HG02642 (cell line): Measurements from ENCODE around the gene CTDNEP1.

Experiments
- ATAC-seq: cut with Tn5 transposase; IDR thresholded peaks from one replicate; pipeline ENCODE4 v1.9.1; 2021; ENCODE audit warnings: mild to moderate bottlenecking; ENCODE audit not compliant: unreplicated experiment, poor library complexity

Gene CTDNEP1

DNA sequence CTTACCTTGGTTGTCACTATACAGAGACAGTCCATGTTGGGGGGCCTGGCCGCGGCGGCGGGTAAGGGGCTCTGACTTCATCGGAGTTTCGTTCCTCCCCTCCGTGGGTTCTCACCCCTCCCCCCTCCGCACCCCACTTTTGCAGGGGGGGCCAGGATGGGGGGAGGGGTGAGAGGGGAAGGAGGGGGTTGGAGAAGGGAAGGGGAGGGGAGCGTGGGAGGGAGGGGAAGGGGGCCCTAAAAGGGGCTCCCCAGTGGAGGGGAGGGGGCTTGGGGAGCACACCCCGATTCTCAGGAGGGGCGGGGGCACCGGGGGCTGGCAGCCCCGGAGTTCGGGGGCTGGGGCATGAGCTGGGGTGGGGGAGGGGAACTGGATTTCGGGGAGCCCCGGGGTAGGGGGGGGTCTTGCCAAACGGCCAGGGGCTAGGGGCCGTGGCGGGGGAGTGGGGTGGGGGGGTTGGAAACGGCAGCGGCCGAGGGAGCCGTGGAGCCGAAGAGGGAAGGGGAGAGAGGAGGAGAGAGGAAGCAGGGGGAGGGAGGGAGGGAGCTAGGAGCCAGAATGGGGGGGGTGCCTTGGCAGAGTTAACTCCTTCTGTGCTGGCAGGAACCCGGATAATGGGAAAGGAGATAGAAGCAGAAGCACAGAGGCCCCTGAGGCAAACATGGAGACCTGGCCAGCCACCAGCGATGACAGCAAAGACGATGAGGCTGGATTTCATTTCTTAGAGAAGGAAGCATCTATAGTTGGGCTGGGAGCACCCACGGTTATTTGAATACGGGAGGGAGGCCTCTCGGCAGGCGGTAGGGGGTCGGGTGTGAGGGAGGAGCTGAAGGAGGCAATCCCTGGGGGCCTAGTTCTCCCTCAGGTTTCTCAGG, 34.2 kb downstream of the CTDNEP1 start:
- ATAC-seq, result no peak

DNA sequence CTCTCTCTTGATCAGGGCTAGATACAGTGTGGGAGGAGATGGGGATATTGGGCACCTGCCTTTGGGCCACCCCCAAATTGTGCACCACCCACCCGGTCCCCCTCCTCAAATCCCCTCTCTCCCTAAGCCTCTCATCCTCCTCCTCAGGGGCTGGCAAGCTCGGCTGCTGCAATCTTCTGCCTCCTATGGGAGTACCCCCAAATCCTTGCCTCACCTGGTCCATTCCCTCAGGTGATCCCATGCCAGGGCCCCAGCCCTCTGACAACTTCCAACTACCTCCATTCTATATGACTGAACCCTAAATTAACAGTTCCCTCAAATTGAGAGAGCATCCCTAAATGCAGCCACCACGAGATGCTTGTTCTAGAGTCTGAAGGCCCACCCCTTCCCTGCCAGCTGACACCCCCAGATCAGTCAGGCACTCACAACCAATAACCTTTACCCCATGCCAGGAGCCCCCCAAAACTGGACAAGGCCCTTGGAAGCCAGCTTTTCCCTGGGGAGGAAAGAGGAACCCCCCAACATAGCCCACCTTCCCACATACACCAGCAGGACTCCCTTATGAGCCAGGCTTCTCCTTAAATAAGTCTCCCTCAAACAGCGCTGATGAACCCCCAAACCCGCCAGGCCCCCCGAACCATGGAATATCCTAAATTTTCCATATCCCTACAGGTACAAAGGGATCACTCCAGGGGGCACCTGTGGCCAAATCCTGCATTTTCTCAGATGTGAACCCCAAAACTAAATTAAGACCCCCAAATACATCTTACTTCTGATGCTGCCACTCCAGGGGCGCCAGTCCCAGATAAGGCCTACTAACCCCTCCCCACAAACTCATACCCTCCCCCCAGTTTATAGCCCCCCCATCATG, 35.1 kb downstream of the CTDNEP1 start:
- no peak for ATAC-seq

DNA sequence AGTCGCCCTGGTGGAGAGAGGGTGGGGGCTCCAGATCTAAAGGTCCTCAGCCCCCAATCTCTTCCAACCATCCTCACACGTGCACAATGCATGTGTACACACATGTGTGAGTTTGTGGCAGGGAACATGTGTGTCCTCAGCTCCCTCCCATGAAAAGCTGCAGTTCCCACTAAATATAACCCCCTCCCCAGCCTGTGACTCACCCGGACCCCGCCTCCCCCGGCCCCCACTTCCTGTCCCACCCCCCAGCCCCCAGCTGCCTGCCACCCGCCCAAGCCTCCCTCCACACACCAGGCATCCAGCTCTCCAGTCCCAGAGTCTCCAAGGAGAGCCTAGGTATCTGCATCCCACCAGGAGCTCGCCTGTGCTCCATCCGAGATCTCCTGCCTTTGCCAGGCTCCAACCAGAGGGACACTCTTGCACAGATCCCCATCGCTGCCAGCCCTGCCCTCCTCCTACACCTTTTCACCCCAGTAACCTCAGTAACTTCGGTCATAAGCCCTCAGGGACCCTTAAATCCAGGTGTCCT, 35.8 kb downstream of the CTDNEP1 start:
- ATAC-seq, result no peak

DNA sequence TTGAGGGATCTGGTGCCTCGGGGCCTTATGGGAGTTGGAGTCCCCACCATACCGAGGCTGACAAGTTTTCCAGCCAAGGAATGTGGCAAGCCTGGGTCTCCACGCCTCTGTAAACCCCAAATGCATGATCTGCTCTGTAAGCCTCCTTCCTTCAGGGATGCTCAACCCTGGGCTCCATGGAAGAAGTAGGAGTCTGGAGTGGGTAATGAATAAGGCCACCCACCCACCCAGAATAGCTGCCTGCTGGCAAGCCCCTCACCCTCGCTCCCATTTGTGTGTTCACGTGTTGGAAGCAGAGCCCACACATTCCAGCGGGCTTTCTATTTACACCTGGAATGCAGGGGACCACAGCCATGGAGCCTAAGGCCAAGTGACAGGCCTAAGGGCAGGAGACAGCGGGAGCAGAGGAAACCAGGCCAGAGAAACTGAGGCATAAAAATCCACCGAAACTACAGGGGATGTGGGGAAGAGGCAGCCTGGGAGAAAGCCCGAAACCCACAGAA, 36.3 kb downstream of the CTDNEP1 start:
- ATAC-seq, result no peak

DNA sequence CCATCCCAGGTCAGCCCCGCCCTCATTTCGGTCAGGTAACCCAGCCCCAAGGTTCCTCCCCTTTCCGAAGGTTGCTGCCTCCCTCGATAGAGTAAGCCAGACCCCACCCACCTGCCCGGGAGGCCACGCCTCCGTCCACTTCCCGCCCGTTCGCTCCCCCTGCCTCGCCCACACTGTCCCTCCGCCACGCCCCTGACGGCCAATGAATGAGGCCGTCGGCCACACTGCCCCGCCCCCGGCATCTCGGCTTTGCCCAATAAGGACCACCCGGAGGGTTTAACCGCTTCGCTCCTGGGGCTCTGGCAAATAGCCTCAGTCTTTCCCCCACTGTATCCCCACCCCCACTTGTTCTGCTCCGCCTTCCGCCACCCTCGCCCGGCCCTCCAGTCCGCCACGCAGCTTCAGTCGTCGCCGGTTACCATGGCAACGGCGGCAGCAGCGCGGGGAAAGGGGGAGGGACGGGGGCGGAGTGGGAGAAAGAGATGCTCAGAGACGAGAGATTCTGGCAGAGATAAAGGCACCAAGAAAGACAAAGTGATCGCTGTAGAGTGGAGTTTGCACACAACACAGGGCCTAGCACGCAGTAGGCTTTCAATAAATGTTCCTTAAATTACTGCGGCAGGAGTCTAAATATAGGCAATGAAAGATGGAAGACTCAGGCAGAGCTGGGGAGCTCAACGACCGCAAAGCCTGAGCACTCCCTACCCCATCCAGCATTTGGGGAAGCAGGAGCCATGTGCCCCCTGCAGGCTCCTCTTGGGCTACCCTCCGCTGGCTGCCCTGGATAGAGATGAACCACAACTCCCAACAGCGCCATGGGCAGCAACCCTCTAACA, 37.0 kb downstream of the CTDNEP1 start:
- peak; percentile 83 for ATAC-seq

DNA sequence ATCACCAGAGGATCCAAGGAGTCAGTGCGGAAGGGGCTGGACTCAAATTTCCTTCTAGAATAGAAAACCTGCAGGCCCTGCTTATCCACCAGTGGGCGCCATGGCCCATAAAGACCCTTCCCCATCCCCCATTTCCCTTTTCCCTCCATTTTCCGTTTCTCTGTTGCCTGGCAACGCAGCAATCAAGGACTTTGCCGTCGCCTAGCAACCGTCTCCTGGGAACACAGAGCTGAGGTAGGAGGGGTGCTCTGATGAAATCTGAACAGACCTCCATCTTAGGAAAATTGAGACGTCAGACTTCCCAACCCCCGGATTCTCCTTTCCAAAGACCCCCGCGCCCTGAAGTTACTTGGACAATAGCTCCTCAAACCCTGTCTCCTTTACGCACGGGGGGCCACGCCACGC, 37.6 kb downstream of the CTDNEP1 start:
- ATAC-seq, result peak; percentile 6

DNA sequence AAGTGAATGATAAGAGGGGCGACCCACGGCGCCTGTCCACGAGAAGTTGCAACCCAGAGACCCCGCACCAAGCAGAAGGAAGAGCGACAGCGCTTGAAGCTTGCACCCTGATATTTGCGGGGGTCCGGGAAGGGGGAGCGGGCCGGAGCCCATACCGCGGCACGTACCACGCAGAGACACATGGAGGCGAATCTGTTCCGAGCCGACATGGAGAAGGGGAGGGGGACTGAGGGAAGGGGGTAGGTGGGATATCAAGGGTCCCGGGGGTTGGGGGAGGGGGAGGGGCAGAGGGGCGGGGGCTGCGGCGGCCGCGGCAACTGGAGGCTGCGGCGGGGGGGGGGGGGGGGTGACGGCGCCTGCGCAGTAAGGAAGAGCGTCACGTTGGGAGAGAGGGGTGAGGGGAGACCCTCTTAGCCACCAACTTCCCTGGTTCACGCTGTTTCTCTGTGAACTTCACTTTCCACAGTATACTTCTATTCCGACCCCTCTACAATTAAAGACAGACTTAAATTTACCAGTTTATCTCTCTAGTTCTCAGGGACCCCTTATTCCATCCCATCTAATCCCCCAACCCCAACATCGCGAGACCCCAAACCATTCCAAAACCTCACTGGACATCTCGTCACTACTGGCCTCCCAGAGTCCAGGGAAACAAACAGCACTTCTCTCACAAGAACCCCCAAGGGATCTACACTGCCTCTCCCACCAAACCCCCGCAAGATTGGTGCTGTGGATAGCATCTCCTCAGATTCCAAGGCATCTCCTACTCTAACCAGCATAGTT, 39.9 kb downstream of the CTDNEP1 start:
- ATAC-seq, result no peak

DNA sequence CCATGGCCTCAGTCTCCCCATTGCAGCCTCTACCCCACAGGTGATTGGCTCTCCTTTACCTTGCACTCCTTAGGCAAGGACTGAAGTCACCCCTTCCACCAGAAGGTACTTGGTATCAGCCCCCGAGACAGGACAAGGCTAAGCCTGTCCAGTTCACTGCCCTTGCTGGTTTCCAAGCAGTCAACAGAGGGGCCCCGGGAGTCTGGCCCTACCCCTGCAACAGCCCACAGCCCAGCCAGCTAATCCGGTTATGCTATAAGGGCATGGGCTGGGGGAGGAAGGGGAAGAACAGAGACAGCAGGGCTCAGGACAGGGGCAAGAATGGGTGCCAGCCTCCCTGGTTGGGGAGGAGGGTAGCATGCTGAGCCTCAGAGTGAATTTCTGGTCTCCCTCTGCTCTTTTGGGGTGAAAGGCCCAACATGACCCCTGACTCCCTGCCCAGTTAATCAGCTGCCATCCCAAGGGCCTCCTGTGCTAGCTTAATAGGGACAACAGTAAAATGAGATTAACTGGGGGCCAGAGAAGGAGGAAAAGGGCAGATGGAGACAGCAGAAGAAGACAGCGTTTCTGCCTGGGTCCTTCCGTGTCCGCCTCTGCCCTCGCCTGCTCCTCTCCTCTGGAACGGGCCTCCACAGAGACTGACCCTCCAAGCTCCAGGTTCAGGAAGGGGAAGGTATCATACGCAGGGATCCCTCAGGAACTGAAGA, 42.6 kb downstream of the CTDNEP1 start:
- no peak for ATAC-seq

DNA sequence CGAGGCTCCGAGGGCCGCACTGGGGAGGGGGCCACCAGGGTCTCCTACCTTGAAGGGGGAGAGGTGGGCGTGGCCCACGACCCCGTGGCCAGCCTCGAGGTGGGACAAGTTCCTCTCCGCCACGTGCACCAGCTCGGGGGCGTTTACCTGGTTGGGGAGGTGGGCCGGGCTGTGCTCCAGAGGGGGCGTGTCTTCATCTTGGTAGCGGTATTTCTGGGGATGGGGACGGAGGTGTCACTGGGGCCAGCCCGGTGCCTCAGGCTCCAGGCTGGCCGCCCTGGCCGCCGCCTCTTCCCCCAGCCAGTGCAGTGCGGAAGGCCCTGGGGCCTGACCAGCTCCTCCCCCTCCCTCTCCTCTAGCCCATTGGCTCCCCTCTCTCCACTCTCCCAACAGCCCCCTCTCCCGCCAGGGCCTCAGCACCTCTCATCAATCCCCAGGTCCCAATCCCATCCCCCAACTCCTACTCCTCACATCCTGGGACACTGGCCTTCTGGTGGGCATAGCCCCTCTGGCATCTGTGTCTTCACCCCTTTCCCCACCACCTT, 43.4 kb downstream of the CTDNEP1 start:
- ATAC-seq, result no peak

DNA sequence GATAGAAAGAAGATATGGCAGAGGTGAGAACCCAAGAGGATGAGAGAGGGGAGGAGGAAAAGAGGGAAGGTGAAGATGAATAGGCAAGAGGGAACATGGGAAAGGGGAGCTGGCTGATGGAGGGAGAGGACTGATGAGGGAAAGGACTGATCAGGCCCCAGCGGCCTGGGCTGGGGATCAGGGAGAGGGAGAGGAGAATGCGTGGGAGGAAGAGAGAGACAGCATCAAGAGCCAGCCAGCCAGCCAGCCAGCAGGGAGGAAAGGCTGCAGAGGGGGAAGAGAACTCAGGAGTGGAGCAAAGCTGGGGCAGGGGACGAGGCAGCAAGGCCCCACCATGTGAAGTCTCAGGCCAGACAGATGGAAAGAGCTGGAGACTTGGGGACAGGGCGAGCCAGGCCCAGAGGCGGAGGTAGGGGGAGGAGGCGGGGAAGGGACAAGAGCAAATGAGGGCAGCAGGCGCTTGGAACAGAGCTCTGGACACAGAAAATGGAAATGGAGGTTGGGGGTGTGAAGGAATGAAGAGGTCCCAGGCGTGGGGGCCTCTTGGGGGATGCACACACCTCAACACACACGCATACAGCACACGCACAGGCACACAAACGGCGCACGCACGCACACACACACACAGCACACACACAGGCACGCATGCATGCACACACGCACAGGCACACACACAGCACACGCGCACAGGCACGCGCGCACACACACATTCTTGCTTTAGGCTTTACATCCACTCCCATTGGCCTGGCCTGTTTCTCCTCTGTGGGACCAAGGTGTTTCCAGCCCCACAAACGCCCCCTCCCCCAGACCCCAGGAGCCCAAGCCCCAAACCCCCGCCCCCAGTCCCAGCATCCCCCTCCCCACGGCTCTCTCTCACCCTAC, 44.2 kb downstream of the CTDNEP1 start:
- ATAC-seq, result no peak

DNA sequence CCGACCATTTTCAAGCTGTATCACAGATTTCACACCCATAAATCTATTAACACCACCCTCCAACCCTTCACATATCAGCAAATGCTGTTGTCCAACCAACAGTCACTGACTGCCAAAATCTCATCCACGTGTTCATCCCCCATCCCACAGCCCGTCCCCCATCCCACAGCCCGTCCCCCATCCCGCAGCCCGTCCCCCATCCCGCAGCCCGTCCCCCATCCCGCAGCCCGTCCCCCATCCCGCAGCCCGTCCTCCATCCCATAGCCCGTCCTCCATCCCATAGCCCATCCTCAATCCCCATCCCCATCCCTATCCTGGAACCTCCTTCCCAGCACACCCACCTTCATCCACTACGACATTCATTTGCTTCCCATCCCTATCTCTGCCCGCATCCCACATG, 46.0 kb downstream of the CTDNEP1 start:
- ATAC-seq, result no peak

DNA sequence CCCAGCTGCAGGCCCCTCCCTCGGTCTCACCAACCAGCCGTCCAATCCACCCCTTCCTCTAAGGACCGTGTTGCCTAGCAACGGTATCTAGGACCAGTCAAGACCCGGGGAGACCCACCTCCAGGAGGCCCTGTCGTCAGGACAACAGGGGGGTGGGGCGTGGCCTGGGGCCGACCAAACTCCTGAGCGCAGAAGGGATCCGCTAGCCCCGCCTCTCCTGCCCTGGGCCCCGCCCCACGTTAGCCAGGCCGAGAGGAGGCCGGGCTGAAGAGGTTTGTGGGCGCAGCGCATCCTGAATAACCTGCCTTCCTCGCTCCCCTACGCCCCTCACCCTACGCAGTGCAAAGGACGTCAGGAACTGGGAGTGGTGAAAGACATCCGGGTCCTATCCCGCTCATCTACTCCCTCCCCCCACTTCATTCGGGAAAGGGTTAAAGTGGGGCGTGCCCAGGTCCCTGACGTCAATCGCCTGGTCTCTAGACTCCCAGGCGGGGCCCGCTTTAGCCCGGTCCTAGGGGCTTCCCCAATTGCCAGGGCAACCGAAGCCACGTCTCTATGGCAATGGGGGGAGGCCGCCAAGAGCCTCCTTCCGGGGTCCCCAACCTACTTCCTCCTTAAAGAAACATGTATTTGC, 46.6 kb downstream of the CTDNEP1 start:
- ATAC-seq, result peak; percentile 80

DNA sequence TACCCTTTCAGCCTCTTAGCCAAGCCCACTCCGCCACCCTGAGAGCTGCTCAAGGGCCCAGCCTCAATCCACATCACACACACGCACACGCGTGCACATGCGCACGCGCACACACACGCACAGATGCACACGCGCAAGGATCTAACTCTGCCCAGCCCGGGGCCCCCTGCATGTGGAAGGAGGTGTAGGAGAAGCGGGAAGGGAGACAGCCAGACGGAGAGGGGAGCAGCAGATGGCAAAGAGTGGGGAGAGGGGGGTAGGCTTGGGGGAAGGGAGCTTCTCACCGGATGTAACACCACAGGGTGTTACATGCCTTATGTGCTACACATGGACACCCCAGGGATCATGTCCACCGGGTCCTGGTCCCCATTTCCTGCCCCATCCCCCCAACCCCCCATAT, 47.2 kb downstream of the CTDNEP1 start:
- no peak for ATAC-seq

DNA sequence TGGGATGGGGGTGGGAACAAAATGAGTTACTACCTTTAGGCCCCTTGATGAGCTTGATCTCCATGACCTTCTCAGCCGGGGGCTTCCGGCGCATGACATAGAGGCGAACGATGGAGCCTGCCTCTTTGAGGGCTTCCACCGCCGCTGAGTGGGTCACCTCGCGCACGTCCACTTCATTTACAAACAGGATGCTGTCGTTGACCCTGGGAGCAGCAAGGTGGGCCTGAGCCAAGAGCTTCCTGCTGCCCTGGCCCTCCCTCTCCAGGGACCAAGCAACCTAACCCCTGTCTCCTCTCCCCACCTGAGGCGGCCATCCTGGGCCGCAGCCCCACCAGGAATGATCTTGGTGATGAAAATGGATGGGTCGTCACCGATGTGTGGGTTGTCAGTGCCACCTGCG, 48.1 kb downstream of the CTDNEP1 start:
- no peak for ATAC-seq

DNA sequence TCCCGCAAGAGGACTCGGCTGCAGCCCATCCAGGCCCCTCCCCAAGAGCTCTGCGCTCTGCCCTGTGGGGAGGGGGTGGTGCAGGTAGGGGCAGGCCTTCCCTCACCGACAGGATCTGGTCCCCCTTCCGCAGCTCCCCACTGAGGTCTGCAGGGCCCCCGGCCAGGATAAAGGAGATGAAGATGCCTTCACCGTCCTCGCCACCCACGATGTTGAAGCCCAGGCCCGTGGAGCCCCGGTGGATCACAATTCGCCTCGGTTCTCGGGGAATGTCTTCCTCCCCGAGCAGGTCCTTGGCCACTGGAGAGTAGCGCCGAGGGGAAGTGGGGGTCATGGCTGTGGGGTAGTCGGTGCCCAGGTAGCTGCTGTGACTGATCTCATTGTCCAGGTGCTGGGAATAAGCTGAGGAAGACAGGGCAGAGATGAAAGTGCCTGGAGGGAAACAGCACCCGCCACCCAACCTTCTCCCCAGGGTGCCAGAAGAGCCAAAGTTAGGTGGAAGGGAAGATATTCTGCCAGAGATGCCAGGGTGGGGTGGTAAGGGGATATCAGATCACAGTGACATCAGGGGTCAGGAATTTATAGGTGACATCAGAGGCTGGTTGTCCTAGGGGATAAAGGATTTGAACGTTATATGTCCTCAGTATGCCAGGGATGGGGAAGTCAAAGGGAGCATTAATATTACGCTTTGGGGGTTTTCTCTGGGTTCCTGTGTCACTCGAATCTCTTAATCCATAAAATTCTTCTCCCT, 54.7 kb downstream of the CTDNEP1 start:
- ATAC-seq, result no peak

DNA sequence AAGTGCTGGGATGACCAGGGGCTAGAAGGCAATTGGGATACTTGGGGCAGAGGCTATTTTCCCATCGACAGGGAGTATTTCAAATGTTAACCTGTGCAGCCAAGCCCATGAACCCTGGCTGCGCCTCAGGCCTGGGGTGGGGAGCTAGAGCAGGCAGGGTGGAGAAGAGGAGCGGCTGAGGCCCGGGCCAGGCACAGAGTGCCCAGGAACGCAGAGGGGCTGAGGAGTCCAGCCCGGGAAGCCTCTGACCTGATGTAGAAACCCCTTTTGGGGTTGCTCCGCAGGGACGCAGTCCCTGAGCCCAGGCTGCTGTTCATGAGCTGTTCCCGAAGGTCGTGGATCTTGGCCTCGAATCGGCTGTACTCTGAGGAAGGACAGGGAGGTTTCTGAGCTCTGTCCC, 55.6 kb downstream of the CTDNEP1 start:
- ATAC-seq, result no peak
